GM19324 (cell line): ENCODE measurements around the gene ATRIP.
"Not testable (repeated sequence)": the region's sequence is repeated elsewhere in the genome, so short reads cannot be mapped to it uniquely, and the experiment has no call there.

Experiments used
- ATAC-seq: cut with Tn5 transposase; IDR thresholded peaks from one replicate; pipeline ENCODE4 v1.9.1; 2021; ENCODE audit warnings: mild to moderate bottlenecking, moderate library complexity; ENCODE audit not compliant: unreplicated experiment, low FRiP score

Gene ATRIP

DNA sequence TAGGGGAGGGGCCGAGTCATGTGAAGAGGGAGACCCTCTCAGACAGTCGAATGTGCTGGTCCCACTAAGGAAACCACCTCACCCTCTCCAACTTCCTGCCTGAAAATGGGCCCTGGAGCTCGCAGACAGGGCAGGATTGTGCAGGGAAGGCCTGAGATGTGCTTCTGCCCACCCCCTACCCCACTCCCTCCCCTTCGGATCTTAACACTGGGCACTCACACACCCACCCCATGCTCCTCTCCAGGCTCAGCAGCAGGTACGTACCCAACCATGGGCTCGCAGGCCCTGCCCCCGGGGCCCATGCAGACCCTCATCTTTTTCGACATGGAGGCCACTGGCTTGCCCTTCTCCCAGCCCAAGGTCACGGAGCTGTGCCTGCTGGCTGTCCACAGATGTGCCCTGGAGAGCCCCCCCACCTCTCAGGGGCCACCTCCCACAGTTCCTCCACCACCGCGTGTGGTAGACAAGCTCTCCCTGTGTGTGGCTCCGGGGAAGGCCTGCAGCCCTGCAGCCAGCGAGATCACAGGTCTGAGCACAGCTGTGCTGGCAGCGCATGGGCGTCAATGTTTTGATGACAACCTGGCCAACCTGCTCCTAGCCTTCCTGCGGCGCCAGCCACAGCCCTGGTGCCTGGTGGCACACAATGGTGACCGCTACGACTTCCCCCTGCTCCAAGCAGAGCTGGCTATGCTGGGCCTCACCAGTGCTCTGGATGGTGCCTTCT, 20.0 kb downstream of the ATRIP start:
- ATAC-seq, result no peak

DNA sequence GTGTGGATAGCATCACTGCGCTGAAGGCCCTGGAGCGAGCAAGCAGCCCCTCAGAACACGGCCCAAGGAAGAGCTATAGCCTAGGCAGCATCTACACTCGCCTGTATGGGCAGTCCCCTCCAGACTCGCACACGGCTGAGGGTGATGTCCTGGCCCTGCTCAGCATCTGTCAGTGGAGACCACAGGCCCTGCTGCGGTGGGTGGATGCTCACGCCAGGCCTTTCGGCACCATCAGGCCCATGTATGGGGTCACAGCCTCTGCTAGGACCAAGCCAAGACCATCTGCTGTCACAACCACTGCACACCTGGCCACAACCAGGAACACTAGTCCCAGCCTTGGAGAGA, 20.5 kb downstream of the ATRIP start:
- no peak for ATAC-seq

DNA sequence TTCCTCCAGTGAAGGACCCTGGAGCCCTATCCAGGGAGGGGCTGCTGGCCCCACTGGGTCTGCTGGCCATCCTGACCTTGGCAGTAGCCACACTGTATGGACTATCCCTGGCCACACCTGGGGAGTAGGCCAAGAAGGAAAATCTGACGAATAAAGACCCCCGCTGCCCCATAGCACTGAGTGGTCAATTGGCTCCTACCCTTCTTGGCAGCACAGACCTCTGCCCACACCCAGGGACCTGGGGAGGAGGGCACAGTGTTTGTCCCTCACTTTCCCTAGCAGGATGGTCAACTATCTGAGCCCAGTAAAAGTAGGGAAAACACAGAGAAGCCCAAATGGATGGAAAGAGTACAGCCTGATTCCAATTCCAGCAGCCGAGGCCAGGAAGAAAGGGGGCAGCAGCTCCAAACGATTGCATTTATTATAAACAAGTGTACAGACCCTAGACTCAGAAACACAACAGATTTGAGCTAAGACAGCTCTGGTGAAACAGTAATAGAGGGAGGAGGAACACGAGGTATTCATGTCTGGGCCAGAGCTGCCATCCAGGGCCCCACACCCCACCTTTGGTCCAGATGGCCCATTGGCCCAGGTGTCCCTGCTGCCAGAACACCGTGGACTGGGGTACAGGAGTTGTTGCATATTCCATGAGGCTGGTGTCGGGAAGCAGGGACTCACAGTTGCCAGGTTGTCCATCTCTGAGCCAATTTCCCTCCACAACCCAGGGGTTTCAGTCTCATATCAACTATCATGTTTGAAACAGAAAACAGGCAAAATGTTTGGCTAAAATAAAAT, 21.1 kb downstream of the ATRIP start:
- ATAC-seq, result no peak

DNA sequence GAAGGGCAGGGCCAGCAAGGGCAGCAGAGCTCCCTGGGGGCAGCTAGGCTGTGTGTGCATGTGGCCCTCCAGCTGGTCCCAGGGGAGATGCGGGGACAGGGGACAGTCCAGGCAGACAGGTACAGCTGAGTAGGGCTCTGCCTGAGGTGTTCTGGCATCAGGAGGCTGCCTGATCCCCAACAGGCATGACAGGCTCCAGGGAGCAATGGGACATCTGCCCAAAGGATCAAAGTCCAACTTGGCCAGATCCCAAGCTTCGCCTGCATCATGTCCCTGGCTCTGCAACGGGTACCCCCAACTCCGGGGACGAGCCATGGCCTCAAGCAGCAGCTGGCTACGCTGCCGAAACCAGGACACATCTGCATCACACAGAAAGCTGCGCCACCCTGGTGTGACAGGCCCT, 21.8 kb downstream of the ATRIP start:
- ATAC-seq, result no peak

DNA sequence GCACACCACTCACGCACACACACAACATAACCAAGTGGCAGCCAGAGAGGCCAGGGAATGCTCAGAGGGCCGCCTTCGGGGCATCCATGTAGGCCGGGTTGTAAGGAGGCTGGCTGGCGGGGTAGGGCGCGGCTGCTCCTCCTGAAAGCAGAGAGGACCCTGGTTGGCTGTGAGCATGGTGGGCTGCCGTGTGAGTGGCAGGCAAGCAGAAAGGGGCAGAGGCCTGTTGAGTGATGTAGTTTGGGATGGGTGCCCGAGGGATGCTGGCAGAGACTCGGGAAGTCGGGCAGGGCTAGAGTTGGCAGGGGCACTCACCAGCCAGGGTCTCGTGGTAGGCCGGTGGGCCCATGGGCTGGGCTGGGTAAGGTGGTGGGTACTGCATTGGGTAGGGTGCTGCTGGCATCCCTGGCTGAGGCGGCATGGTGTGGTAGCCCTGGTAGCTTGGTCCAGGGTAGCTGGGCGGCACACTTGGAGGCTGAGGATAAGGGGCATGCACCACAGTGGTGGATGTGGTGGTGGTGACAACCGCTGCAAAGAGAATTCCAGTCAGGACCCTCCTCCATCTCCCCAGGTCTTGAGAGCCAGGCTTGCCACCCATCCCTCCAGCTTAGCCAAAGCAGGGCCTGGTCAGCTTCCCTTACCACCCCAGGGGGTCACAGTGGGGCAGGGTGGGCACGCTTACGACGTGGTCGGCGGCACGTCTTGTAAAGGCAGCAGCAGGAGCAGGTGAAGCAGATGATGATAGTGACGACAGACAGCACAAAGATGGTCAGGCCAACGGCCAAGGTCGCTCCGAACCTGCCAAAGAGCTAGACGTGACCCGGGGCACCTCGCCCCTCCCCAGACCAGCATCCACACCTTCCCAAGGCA, 22.7 kb downstream of the ATRIP start:
- ATAC-seq, result no peak

DNA sequence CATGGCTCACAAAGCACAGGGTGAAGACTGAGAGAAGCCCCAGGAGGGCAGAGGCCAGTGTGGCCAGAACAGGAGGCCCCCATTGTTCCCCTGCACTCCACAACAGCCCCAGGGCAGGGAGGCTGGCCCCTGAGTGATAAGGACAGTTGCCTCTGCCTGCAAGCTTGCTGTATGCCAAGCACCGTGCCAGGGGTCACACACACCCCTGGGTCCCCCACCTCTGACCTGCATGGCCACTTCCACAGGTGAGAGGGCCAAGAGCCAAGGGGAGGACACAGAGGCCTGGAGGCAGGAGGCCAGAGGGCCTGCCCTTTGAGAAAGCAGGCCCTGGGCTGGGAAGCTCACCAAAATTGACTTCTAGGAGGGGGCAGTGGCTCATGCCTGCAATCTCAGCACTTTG, 23.7 kb downstream of the ATRIP start:
- no peak for ATAC-seq

DNA sequence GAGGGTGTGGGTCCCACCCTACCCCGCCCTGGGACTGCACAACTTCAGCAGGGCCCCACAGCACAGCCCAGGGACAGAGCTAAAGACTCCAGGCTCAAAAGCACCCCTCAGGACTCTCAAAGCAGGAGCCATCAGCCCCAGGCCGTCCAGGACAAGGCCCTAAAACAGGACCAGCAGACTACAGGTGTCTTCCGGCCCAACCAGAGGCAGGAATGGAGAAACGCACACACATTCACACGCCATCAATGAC, 26.1 kb downstream of the ATRIP start:
- ATAC-seq, result peak; percentile 9

DNA sequence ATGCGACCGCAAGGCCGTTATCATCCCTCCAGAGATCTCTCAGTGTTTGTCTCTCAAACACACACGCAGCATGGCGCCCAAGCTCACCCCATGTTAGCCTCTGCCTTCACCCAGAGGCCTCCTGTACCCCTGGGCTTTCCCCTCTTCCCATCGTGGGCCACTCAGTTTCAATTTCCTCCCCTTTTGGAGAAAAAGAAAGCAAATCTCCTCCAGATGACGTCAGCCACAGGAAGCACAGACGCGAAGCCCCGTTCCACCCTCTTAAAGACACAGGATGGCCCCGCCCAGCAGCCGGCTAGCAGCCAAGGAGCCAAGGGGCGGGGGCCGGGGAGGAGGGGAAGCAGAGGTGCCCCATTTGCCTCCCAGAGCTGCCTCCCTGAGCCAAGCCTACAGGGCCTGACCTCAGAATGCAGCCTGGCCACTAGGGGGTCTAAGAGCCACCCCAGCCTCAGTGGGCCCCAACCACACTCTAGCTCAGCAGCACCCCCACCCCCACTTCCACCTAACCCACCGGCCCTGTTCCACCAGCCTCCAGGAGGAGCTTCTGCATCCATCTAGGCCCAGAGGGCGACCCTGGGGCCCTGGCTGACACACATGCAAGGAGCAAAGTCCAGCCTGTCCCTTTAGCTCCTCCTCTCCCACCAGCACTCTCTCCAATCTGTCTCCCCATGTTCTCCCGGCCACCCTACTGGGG, 26.5 kb downstream of the ATRIP start:
- ATAC-seq, result peak; percentile 87

DNA sequence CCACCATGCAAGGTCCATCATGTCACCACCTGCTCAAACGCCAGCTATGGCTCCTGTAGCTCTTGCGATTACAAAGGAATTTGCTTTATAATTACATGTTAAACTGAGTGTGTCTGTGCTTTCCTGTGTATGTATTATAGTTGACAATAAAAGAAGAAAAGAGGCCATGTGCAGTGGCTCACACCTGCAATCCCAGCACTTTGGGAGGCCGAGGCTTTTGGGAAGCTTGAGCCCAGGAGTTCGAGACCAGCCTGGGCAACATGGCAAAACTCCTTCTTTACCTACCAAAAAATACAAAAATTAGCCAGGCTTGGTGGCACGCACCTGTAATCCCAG, 27.0 kb downstream of the ATRIP start:
- ATAC-seq, result no peak

DNA sequence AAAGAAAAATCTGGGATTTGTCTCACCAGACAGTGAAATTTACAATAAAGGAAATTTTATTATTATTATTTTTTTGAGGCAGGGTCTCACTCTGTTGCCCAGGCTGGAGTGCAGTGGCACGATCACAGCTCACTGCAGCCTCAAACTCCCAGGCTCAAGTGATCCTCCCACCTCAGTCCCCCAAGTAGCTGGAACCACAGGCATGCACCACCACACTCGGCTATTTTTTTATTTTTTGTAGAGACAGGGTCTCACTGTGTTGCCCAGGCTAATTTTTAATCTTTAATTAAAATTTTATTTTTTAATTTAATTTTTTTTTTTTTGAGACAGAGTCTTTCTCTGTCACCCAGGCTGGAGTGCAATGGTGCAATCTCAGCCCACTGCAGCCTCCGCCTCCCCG, 27.5 kb downstream of the ATRIP start:
- not testable (repeated sequence) for ATAC-seq

DNA sequence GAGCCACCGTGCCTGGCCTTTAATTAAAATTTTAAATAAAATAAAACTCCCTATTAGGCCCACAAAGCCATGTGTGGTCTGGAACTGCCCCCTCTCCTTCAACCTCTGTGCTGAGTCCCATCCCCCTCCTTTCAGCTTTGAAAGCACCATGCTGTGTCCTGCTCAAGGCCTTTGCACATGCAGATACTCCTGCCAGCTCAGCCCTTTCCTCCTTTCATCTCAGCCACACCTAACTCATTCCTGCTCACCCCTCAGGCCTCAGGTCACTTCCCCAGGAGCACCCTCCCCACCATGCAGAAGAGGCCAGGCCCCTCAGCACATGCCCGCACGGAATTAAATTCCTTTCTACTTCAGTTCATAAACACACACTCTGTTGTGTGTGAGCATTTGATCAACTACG, 28.1 kb downstream of the ATRIP start:
- ATAC-seq, result no peak

DNA sequence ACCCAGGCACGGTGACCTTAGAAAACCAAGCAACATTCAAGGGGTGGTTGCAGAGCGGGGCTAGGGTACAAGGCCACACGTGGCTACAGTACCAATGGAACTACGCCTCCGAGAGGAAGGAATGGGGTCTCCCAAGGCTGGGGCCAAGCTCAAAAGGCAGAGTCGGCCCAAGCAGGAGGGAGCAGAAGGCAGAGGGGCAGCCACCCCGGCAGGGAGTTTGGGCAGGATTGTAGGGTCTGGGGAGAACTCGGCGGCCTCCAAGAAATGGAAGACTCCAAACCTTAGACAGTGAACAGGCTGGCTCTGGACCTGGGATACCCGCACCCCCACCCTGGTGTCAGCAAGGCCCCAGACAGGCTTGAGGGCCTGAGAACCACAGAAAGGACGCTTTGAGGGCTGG, 28.7 kb downstream of the ATRIP start:
- no peak for ATAC-seq

DNA sequence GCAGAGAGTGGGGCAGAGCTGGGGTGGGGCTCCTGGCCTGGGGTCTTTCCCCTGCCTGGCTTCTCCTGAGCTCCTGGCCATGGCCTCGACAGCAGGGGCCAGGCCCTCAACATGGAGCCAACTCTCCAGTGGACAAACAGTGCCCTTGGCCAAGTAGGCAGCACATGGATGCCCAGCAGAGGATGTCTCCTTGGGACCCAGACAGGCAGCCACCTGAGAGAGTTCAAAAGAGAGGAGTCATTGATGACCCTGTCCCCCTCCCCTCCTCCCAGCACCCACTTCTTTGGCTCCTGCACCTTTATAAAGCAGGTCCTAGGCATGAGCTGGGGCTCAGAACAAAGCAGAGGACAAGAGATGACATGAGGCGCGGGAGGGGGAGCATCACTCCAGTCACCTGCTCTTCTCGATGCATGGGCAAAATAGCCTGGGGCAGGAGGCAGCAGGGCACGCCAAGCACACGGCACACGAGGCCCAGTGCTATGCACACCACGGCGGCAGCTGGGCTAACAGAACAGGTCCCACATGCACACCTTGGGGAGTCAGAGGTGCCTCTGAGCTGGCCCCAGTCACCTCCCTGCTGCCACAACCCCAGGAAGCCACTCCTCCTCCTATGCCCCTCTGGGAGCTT, 30.0 kb downstream of the ATRIP start:
- ATAC-seq, result no peak

DNA sequence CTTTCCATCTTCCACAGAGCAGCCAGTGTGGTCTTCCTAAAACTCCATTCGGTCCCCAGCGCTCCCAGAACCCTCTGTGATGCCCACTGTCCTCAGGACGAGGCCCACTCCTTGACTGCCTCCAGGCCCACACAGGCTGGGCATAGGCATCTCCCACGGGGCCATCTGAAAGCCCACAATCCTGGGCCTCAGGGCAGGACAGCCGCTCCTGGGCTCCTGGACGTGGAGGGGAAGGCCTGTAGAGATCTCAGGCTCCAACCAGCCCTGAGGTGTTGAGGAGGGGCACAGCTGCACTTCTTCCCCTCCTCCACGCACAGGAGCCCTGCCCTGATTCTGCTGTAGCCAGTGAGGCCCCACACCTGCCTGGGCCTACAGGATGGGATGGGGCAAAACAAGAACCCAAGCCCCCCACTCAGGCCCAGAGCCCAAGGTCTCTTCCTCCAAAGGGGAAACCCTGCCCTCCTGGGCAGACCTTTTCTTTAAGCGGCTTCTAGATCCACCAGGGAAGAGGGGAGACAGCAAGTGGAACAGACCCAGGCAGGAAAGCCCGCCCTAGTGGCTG, 31.5 kb downstream of the ATRIP start:
- ATAC-seq, result no peak

DNA sequence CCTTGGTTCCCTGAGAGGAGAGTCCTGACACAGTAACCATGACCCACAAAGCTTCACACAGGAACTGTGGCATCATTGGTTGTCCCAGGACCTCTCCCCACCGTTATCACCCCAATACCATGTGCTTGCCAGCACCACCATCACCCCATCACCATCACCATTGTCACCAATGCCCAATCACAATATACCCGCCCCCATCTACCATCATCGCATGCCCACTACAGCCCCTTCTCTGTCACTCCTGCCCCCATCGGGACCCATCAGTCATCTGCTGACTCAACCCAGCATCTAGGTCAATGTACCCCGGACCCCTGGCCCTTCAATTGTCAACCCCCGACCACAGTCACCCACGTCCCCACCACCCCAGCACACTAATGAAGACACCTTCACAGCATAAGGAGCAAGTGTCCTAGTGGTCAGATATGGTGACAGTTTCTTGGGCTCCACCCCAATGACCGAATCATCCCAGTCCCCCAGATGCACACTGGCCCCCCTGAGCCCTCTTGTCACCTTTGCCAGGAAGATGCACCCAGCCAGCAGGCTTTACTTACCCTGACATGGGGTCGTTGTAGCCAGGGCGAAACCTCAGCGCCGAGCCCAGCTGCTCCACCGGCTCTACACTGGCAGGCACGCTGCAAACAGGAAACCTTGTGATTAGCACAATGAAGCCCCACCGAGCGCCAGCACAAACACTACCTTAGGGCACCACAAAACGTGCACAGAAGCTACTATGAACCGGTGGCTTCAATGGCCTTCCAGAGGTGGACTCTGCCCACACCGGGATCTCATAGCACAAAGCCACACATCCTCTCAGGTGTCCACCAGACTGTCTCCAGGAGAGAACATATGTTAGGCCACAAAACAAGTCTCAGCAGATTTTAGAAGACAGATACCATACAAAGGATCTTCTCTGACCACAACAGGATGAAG, 32.4 kb downstream of the ATRIP start:
- ATAC-seq, result no peak

DNA sequence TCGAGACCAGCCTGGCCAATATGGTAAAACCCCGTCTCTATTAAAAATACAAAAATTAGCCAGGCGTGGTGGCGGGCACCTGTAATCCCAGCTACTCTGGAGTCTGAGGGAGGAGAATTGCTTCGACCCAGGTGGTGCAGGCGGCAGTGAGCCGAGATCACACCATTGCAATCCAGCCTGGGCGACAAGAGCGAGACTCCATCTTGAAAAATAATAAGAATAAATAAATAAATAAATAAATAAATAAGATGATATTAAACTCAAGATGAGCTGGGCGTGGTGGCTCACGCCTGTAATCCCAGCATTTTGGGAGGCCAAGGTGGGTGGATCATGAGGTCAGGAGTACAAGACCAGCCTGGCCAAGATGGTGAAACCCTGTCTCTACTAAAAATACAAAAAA, 34.4 kb downstream of the ATRIP start:
- not testable (repeated sequence) for ATAC-seq

DNA sequence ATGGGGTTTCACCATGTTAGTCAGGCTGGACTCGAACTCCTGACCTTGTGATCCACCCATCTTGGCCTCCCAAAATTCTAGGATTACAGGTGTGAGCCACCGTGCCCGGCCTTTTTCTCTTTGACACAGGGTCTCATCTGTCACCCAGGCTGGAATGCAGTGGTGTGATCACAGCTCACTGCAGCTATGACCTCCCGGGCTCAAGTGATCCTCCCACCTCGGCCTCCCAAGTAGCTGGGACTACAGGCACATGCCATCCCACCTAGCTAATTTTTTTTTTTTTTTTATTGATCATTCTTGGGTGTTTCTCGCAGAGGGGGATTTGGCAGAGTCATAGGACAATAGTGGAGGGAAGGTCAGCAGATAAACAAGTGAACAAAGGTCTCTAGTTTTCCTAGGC, 36.3 kb downstream of the ATRIP start:
- not testable (repeated sequence) for ATAC-seq

DNA sequence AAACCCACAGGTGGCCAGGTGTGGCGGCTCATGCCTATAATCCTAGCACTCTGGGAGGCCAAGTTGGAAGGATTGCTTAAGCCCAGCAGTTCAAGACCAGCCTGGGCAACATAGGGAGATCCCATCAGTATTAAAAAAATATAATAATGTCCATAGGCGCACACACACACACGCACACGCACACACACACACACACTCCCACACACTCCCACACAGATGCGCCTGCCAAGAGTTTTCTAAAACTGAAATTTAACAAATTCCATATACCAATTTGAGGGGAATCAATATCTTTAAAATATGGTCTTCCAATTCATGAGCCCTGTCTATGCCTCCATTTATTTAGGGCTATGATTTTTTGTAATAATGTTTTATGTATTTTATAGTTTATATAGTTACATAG, 40.4 kb downstream of the ATRIP start:
- ATAC-seq, result no peak

DNA sequence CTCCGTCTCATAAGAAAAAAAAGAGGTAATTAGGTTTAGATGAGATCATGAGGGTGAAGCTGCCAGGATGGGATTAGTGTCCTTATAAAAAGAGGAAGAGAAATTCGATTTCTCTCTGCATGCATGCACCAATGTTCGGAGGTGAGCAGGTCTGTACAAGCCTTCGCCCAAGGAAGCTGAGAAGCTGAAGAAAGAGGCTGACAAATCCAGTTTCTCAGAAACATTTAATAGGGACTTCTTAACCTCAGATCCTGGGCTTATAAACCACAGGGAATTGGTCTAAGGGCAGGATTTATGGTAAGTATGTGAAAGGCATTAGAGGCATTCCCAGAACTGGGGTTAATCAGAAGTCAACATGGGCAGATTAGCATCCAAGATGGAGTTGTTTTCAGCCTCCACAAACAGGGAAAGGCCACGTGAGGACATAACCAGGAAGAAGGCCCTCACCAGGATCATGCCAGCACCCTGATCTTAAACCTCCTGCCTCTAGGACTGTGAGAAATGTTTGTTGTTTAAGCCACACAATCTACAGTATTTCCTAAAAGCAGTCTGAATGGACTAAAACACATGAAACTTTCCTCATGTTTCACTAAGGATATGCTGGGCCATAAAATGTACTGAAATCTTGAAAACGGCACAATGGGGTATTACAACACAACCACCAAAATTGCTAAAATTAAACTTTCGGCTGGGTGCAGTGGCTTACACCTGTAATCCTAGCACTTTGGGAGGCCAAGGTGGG, 46.1 kb downstream of the ATRIP start:
- ATAC-seq, result no peak
